CD4-positive, alpha-beta T cell treated with Interleukin-6 at 100 ng/mL for 8 hours (primary cell): ENCODE measurements around the gene AARSD1.
A peak's percentile ranks its signal among the peaks of the same experiment; 100 is the strongest.
"Not testable (repeated sequence)": the region's sequence is repeated elsewhere in the genome, so short reads cannot be mapped to it uniquely, and the experiment has no call there.

Source experiments
- DNase-seq: peaks from one replicate; pipeline ENCODE4 v3.0.0-alpha.2; 2020; ENCODE audit warnings: mixed read lengths, low spot score

The AARSD1 gene

DNA sequence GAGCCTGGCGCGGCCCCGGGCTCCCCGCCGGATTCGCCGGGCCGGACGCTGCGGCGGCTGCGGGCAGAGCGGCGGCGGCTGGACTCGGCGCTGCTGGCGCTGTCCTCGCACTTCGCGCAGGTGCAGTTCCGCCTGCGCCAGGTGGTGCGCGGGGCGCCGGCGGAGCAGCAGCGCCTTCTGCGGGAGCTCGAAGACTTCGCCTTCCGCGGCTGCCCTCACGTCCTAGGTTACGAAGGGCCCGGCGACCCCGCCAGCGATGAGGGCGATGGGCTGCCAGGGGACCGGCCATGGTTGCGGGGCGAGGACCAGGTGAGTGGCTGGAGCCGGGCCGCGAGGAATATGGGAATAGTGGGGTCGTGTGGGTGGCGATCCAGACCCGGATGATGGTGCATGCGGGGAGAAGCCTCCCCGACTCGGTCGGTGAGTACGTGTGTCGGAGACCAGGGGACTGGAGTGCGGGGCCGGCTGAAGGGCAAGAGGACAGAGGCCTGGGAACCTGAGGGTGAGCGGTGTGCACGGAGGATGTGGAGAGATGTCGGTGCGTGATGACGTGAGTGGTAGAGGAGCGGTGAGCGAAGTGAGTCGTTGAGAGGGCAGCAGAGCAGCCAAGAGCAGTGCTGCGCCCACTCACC lies 16.6 kb upstream of the AARSD1 start:
- DNase-seq: peak; percentile 26

DNA sequence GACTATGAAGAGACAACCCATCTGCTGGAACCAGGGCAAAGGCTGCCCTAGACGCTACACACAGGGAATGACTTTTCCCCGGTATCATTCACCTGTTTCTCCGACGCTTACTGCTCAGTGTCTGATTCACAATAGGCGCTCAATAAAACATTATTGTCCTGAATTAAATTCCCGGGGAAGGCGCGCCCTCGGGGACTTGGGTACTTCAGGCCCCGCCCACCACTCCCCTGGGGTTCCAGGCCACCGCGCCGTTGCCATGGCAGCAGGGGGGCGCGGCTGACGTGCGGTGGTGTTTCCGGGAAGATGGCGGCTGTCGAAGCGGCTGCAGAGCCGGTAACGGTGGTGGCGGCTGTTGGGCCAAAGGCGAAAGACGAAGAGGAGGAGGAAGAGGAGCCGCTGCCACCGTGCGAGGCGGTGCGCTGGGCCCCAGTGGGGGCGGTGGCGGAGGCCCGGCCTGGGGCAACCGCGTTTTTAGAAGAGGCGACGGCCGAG lies 16.1 kb upstream of the AARSD1 start, which contains the start of gene RUNDC1:
Gene RUNDC1, plus strand, starts transcription at position 292 of the 492 bp plus-strand sequence. Its CDS starts 12 bp downstream, at position 304.
- DNase-seq: peak; percentile 89

DNA sequence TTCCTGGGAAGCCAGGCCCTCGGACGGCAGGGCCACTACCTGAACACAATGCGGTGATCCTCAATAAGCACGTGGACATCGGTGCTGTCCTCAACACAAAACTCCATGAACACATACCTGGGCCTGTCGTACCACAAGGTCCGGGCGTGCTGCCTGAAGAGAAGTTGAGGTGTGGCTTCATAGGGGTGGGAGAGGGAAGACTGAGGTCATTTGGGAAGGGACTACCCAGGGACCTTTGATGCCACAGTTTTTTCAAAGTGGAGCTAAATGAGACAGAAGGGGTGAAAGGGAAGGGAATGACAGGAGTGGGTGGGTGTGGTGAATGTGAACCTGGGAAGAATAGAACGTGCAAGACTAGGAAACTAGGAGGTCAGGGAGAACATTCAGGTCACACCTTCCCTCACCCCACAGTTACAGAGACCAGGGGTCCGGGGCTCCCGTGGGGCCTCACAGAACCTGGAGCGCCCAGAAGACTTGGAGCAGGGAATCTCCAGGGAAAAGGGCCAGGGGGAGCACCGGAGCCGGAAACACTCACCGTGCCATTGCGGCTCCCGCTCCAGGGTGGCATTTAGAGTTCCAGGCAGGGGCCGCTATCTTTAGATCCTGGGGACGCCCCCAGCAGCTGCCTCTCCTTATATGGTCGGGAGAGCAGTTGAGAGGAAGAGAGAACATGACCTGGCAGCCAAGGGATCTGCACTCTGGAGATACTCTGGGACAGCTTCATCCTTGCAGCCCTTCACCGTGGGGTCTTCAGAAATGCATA lies 15.4 kb upstream of the AARSD1 start, which contains the start of gene PTGES3L:
Gene PTGES3L, minus strand, starts transcription at position 570 of the 763 bp plus-strand sequence. Its CDS starts 27 bp downstream, at position 543.
- no peak for DNase-seq

DNA sequence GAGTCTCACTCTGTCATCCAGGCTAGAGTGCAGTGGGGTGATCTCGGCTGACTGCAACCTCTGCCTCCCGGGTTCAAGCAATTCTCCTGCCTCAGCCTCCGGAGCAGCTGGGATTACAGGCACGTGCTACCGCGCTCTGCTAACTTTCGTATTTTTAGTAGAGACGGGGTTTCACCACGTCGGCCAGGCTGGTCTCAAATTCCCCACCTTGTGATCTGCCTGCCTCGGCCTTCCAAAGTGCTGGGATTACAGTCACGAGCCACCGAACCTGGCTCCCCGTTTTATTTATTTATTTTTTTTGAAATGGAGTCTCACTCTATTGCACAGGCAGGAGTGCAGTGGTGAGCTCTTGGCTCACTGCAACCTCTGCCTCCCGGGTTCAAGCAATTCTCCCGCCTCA lies 11.4 kb upstream of the AARSD1 start:
- DNase-seq: not testable (repeated sequence)

DNA sequence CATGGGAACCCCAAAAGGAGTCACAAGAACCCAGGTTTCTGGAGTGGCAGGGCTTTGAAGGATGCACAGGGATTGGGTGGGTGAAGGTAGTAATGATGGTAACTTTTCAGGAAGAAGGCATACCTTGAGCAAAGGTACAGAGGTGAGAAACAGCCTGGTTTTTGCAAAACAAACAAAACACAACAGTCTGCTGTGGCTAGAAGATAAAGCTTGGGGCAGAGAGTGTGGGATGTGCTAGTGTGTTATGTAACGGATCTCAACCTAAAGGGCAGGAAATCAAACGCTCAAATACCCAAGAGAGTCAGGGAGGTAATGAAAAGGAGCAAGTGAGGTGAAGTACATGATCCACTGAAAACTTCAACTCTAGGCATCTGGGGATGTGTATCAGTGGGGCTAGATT lies 11.0 kb upstream of the AARSD1 start:
- no peak for DNase-seq

DNA sequence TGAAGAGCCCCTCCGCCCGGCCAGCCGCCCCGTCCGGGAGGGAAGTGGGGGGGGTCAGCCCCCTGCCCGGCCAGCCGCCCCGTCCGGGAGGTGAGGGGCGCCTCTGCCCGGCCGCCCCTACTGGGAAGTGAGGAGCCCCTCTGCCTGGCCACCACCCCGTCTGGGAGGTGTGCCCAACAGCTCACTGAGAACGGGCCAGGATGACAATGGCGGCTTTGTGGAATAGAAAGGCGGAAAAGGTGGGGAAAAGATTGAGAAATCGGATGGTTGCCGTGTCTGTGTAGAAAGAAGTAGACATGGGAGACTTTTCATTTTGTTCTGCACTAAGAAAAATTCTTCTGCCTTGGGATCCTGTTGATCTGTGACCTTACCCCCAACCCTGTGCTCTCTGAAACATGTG lies 9.1 kb upstream of the AARSD1 start:
- DNase-seq: not testable (repeated sequence)

DNA sequence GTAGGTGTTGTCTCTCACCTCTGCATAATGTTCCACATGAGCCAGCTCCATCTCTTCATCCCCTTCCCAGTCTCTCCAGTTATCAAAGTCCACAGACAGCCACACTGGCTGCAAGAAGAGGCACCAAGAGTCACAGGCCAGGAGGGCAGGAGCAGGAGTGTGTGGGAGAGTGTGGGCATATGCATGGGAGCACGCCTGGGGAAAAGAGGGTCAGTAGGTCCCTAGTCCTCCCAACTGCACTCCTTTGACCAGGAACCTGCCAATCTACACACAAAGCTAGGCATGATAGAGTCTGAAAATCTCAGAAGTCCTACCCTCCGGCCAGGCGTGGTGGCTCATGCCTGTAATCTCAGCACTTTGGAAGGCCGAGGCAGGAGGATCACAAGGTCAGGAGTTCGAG lies 7.3 kb upstream of the AARSD1 start:
- DNase-seq: no peak

DNA sequence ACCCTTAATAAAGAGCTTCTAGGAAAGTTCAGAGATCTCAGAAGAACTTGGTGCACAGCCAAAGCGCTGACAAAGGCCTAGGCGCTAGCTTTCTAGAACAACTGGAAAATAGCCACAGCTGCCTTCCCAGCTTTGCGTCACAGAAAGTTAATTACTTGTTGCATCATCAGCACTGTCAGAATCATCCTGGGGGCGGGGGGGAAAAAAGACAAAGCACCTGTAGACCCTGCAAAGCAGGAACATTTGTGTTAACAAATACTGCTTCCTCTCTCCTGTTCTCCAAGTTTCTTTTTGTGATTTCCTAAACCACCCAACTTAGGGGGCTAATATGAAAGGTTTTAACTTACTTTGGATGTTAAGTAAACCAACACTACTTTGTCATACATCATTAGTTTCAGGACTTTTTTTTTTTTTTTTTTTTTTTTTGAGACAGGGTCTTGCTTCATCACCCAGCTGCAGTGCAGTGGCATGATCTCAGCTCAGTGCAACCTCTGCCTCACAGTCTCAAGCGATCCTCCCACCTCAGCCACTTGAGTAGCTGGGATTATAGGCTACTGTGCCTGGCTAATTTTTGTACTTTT lies 4.8 kb upstream of the AARSD1 start:
- DNase-seq: no peak

DNA sequence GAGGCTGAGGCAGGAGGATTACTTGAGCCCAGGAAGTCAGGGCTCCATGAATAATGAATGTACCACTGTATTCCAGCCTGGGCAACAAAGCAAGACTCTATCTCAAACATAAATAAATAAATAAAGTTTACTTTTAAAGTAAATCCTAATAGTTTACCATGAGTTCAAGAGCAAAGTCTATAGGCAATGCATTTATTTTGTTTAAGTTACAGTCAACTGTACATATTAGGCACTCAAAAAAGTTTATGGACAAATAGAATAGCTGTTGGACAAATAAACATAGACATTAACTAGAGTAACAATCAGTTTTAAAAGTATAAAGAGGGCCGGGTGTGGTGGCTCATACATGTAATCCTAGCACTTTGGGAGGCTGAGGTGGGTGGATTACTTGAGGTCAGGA lies 3.7 kb upstream of the AARSD1 start:
- no peak for DNase-seq

DNA sequence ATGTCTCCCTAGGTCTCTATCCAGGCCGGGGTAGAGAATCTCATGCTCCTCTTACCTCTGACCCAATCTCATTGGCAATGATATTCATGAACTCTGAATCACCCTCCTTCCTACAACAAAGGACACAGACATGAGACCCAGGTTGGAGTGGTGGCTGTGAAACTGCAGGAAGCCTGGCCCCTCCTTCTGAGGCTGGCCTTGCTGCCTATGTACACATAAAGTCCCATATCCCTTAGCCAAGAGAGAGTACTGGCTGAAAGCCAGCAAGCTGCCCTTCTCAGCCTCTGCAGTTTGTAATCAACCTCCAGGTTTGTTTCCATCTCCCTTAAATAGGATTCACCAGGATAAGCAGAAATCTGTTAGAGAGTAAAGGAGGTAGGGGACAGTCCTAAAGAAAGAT lies 10.6 kb downstream of the AARSD1 start:
- DNase-seq: no peak

DNA sequence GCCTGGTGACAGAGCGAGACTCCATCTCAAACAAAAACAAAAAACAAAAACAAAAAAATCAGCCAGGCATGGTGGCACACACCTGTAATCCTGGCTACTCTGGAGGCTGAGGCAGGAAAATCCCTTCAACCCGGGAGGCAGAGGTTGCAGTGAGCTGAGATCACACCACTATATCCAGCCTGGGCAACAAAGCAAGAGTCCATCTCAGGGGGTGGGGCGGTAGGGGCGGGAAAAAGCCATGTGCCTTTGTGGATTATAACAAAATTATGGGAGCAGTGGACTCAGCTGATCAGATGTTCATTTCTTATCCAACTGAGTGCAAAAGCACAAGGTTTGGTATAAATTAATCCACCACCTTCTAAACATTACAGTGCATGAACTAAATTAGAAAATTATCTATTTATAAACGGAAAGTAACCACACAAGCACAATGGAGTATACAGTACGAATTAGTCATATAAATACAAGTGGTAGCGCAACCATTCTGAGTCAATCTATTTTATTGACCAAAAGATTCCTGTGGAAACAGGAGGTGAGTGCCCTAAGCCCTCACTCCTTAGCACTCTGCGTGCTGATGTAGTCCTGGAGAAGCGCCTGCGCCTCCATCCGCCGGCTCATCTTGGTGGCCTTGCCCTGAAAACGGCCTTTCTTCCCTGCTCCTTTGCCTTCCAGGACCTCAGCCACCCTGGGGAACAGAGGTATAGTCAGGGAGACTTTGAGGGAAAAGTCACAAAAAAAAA lies 14.0 kb downstream of the AARSD1 start:
- no peak for DNase-seq

DNA sequence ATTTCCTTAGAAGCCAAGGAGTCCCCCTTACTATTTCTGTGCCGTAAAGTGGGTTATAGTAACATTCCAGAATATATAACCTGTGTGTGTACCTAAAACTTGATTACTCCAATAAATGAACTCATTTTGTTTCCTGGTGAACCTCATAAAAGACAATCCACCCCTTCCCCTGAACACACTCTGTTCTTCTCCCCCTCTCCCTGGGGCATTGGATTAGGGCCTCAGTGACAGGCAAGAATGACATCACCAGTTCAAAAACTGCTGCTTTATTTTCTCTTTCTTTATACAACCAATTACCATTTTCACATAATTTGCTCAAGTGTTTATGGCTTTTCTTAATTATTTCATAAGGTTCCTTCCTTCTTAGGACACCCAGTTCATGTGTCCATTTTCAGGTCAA lies 17.4 kb downstream of the AARSD1 start:
- DNase-seq: no peak

DNA sequence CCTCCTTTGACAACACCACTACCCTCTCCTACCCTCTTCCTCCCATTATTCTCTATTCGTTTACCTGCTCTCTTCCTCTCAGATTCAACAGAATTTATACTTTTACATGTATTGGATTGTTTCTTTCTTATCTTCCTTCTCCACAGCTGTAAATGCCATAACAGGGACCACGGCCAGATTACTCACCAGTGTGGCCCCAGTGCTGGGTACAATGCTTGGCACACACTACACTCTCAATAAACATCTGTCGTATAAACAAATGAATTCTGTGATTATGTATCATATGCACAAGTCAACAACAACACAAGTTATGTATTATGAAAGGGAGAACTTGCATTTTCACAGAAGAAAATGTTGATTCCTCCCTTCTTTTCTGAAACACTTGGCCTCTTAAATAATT lies 20.0 kb downstream of the AARSD1 start:
- no peak for DNase-seq

DNA sequence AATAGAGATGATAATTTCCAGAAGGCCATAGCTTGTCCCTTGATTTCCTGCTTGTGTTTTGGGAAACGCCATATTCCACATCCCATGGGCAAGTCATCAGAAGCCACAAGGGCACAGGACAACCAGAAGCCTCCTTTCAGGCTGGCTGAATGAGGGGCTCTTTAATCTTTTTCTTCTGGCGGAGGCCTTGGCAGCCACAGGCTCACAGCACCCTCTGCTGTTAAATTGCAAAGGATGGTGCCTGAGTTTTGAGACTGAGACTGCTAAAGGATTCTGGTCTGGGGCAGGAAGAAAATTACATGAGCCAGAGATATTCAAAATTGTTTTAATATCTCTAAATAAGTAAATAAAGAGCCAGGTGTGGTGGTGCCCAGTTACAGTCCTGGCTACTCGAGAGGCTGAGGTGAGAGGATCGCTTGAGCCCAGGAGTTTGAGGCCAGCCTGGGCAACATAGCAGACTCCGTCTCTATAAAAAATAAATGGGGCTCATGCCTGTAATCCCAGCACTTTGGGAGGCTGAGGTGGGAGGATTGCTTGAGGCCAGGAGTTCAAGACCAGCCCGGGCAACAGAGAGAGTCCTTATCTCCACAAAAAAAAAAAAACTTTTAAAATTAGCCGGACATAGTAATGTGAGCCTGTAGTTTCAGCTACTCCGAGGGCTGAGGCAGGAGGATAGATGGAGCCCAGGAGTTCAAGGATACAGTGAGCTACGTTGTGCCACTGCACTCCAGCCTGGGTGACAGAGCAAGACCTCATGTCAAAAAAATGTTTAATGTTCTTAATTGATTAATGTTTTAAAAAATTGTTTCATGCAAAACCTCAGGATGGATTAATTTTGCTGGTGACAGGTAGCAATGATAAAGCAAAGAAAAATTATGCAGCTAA lies 26.3 kb downstream of the AARSD1 start:
- DNase-seq: no peak

DNA sequence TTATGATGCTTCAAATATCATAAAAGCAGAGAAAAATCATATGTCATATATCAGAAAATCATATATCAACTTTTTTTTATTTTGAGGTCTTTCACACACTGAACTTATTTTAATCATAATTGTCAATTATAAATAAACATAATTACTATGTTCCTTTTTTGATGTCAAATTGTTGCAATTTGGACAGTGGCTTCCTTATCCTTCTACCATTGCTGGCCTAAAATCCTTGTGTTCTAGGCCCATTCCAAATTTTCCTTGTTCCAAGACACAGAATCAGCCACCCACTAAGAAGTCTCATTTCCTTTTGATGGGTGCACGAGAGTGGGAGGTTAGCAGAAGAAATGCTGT lies 34.8 kb downstream of the AARSD1 start:
- no peak for DNase-seq

DNA sequence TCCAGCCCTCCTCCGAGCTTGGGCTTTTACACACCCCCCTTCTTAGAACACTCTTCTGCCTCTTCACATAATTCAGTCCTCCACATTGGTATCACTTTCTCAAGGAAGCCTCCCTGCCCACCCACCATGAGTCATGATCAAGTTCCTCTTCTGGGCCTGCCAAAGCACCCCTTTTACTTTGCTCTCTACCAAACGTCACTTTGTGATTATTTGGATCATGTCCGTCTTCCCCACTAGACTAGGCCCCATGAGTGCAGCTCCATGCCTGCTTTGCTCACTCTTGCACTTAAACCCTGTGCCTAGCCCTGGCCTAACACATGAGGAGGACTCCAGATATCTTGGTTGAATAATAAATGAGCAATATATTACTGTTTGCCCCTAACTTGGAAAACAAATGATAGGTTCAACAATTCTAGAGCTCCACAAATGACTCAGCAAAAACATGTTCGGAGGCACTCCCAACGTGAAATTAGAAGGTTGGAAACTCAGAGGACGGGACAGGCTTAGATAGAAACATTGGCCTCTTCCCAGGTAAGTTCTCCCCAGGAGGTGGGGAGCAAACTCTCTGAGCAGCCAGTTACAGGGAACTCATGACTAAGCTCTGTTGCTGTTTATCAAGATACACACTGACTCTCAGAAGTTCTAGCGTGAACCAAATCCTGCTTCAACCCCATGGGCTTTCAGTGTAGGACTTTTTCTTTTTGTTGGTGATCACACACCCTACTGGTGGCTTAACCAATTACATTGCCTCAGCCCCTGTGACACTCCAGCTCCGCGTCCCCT lies 35.3 kb downstream of the AARSD1 start:
- no peak for DNase-seq

DNA sequence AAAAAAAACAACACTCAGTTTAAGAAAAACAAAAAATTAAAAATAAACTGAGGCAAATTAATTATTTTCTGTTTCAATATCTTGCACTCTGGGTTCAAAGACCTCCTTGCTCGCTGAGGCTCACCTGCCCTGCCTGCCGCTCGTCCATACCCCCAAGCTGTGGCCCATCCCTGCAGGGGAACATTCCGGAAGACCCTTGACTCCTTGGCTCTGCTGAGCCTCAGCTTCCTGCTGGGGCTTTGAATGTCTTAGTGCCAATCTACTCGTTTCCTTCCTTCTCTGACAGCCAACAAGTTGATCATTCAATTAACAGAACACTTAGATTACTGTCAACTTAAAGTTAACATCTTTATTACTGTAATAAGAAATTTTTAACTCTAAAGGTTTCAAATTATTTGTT lies 39.4 kb downstream of the AARSD1 start:
- DNase-seq: no peak

DNA sequence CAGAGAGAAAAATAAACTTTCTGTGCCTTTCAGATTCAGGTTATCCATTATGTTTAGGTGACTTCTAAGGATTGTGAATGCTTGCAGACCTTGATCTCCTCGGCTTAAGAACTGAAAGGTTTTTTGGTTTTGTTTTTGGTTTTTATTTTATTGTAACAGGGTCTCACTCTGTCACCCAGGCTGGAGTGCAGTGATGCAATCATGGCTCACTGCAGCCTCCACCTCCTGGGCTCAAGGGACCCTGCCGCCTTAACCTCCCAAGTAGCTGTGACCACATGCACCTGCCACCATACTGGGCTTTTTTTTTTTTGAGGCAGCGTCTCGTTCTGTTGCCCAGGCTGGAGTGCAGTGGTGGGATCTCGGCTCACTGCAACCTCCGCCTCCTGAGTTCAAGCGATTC lies 40.8 kb downstream of the AARSD1 start:
- not testable (repeated sequence) for DNase-seq

DNA sequence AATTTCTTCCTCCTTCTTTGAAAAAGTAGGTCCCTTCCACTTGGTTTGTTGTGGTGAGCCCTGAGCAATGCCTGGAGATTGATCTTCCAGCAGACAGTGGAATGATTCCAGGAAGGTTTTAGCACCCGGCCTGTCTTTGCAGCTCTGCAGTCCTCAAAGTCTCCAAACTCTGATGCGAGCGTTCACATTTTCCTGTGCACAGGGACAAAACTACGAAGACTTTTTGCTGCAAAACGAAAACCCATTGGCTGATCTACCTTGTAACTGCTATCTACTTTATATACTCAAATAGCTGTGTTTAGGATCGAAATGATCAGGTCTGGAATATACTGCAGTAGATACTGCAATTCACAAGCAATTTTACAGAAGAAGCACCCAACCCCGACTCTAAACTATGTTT lies 42.0 kb downstream of the AARSD1 start:
- DNase-seq: no peak

DNA sequence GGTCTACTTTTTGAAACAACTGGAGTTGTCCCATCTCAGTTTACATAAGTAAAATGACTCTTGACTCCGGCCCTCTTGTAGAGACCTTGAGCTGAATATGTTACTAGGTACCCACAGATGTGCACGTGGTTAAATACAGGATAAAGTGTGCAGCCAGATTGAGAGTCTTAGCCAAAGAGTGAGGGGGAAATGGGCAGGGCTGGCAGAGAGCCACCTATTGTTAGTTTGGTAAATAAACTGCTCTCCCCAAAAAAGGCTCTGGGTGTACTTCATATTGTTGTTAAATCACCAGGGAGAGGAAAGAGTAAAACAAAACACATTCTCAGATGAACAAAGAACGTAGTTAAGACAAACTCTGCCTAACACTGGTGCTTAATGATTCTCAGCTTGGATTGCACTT lies 43.3 kb downstream of the AARSD1 start:
- DNase-seq: no peak
